ENCODE measurements around the gene JMJD6. TPM values are rescaled to one million over a fixed set of nuclear protein-coding genes. Genes with fewer than 3 reads are reported as not detected.
A peak's percentile ranks its signal among the peaks of the same experiment; 100 is the strongest.
"Not testable (repeated sequence)": the region's sequence is repeated elsewhere in the genome, so short reads cannot be mapped to it uniquely, and the experiment has no call there.

Gene JMJD6
- total RNA-seq, 2 experiments from 2014 or later = 60.6 to 72.8 TPM

- DNase-seq = no peak
- CTCF ChIA-PET = no interaction called here
- Mint-ChIP-seq H3K4me3 (no peak overlapping the region), H3K27me3 (no peaks in the 10 kb centered on the region), H3K4me1 (peaks cover 14% of the 10 kb centered on the region), H3K9me3 (ENCODE audit: low read depth) (no peaks in the 10 kb centered on the region), H3K36me3 (peaks cover 44% of the 10 kb centered on the region), H3K27ac (no peak overlapping the region)
- ATAC-seq = no peak
Measured at GRCh38 chr17:76744747-76745146, 18.3 kb upstream of the JMJD6 start.

- ATAC-seq = no peak
- peaks cover 42% of the 10 kb centered on the region for H3K36me3 Mint-ChIP-seq
- H3K4me1 Mint-ChIP-seq = peaks cover 29% of the 10 kb centered on the region
- CTCF ChIA-PET = interaction anchor here (1.1 kb wide), 1 partner anchor 314 kb away, joined by 3 read pairs; no protein-coding TSS in a partner anchor
- H3K27me3 Mint-ChIP-seq = no peaks in the 10 kb centered on the region
- H3K9me3 Mint-ChIP-seq (ENCODE audit: low read depth) = no peaks in the 10 kb centered on the region
- no peak overlapping the region for H3K27ac Mint-ChIP-seq
- no peak overlapping the region for H3K4me3 Mint-ChIP-seq
- DNase-seq = no peak
Measured at GRCh38 chr17:76742958-76743357, 16.6 kb upstream of the JMJD6 start.

GRCh38 chr17:76740329-76741118 is 14.1 kb upstream of the JMJD6 start:
- peaks cover 41% of the 10 kb centered on the region for H3K36me3 Mint-ChIP-seq
- DNase-seq (no peak), ATAC-seq (no peak)
- CTCF ChIA-PET = interaction anchor here (0.5 to 1.8 kb wide), 2 partner anchors 24 to 39 kb away, joined by 3 to 5 read pairs; no protein-coding TSS in a partner anchor
- H3K4me3 Mint-ChIP-seq = no peak overlapping the region
- peaks cover 25% of the 10 kb centered on the region for H3K4me1 Mint-ChIP-seq
- no peak overlapping the region for H3K27ac Mint-ChIP-seq
- H3K27me3 Mint-ChIP-seq = no peaks in the 10 kb centered on the region
- H3K9me3 Mint-ChIP-seq (ENCODE audit: low read depth) = no peaks in the 10 kb centered on the region

- peaks cover 24% of the 10 kb centered on the region for H3K4me1 Mint-ChIP-seq
- CTCF ChIA-PET = interaction anchor here (1.7 to 1.8 kb wide), 2 partner anchors 13 to 23 kb away, joined by 5 to 9 read pairs; no protein-coding TSS in a partner anchor
- ATAC-seq; DNase-seq; H3K9me3 Mint-ChIP-seq (ENCODE audit: low read depth); H3K27me3 Mint-ChIP-seq; H3K4me3 Mint-ChIP-seq; H3K27ac Mint-ChIP-seq: not testable (repeated sequence)
- H3K36me3 Mint-ChIP-seq = peaks cover 42% of the 10 kb centered on the region
Measured at GRCh38 chr17:76739568-76740115, 13.2 kb upstream of the JMJD6 start.

GRCh38 chr17:76738468-76738850 is 12.1 kb upstream of the JMJD6 start:
- Mint-ChIP-seq H3K9me3 (ENCODE audit: low read depth) (no peaks in the 10 kb centered on the region), H3K4me3 (peak overlapping the region; percentile 92), H3K4me1 (peaks cover 34% of the 10 kb centered on the region), H3K27me3 (no peaks in the 10 kb centered on the region), H3K27ac (peak overlapping the region; percentile 100), H3K36me3 (peaks cover 47% of the 10 kb centered on the region)
- ATAC-seq = no peak
- CTCF ChIA-PET = interaction anchor here (1.4 to 4.7 kb wide), 7 partner anchors 11 to 34 kb away, joined by 3 to 28 read pairs (median 6); partner anchors contain the start of genes JMJD6 and METTL23
- no peak for DNase-seq

- peaks cover 39% of the 10 kb centered on the region for H3K4me1 Mint-ChIP-seq
- ATAC-seq = peak; percentile 54
- peaks cover 51% of the 10 kb centered on the region for H3K36me3 Mint-ChIP-seq
- H3K27me3 Mint-ChIP-seq = no peaks in the 10 kb centered on the region
- H3K4me3 Mint-ChIP-seq = peak within 1 kb of the TSS; percentile 92
- CTCF ChIA-PET = interaction anchor here (1.0 to 4.7 kb wide), 7 partner anchors 10 to 42 kb away, joined by 3 to 28 read pairs (median 6); partner anchors contain the start of genes JMJD6 and METTL23
- no peaks in the 10 kb centered on the region for H3K9me3 Mint-ChIP-seq (ENCODE audit: low read depth)
- peak; percentile 94 for DNase-seq
- peak within 1 kb of the TSS; percentile 100 for H3K27ac Mint-ChIP-seq
Measured at GRCh38 chr17:76737676-76738467, 11.5 kb upstream of the JMJD6 start, which contains the start of gene MFSD11. Gene MFSD11 (plus strand): TSS chr17:76738119. CDS start chr17:76738353, 234 bp downstream.

- DNase-seq (peak; percentile 99), ATAC-seq (peak; percentile 74)
- no peaks in the 10 kb centered on the region for H3K9me3 Mint-ChIP-seq (ENCODE audit: low read depth)
- H3K4me3 Mint-ChIP-seq = peak within 1 kb of the TSS; percentile 92
- H3K36me3 Mint-ChIP-seq = peaks cover 53% of the 10 kb centered on the region
- H3K4me1 Mint-ChIP-seq = peaks cover 42% of the 10 kb centered on the region
- peak within 1 kb of the TSS; percentile 100 for H3K27ac Mint-ChIP-seq
- CTCF ChIA-PET = interaction anchor here (1.0 to 4.7 kb wide), 4 partner anchors 10 to 43 kb away, joined by 3 to 28 read pairs (median 6); partner anchors contain the start of genes JMJD6 and METTL23
- no peaks in the 10 kb centered on the region for H3K27me3 Mint-ChIP-seq
Measured at GRCh38 chr17:76737082-76737675, 10.8 kb upstream of the JMJD6 start, which contains the start of gene SRSF2. Gene SRSF2 (minus strand): TSS chr17:76737331. CDS start chr17:76737160, 171 bp downstream.

DNA sequence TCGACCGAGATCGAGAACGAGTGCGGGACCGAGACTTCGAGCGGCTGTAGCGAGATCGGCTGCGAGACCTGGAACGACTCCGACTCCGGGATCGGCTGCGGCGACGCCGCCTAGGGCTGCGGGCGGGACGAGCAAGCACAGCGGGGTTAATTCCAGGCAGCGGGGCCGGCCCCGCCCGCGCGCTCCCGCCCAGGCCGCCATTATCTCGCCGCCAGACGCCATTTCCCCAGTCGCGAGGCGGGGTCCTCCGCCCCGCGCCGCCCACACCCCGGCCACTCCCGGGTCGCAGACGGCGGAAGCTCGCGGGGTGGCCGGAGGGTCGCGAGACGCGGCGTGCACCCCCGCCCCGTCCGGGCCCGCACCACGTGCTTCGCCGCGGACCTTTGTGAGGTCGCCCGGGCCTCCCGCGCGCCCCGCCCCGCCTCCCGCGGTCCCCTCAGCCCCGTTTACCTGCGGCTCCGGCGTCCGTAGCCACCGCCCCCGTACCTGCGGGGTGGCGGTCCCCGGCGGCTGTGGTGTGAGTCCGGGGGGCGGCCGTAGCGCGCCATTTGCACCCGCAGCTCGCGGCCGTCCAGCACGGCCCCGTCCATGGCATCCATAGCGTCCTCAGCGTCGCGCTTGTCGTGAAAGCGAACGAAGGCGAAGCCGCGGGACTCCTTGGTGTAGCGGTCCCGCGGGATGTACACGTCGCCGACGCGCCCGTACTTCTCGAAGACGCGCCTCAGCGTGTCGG is 10.1 kb upstream of the JMJD6 start:
- H3K27me3 Mint-ChIP-seq = no peaks in the 10 kb centered on the region
- CTCF ChIA-PET = interaction anchor here (1.8 to 5.7 kb wide), 3 partner anchors 9 to 178 kb away, joined by 3 to 47 read pairs (median 28); partner anchors contain the start of genes JMJD6 and METTL23
- ATAC-seq = peak; percentile 6
- H3K4me3 Mint-ChIP-seq = peak overlapping the region; percentile 92
- DNase-seq = peak; percentile 79
- H3K27ac Mint-ChIP-seq = peak overlapping the region; percentile 100
- no peaks in the 10 kb centered on the region for H3K9me3 Mint-ChIP-seq (ENCODE audit: low read depth)
- peaks cover 52% of the 10 kb centered on the region for H3K36me3 Mint-ChIP-seq
- peaks cover 47% of the 10 kb centered on the region for H3K4me1 Mint-ChIP-seq

GRCh38 chr17:76735586-76736348 is 9.4 kb upstream of the JMJD6 start:
- H3K9me3 Mint-ChIP-seq (ENCODE audit: low read depth) = no peaks in the 10 kb centered on the region
- H3K27ac Mint-ChIP-seq = peak overlapping the region; percentile 90
- H3K27me3 Mint-ChIP-seq = no peaks in the 10 kb centered on the region
- H3K36me3 Mint-ChIP-seq = peaks cover 53% of the 10 kb centered on the region
- DNase-seq (no peak), ATAC-seq (no peak)
- peaks cover 48% of the 10 kb centered on the region for H3K4me1 Mint-ChIP-seq
- H3K4me3 Mint-ChIP-seq = peak overlapping the region; percentile 88
- CTCF ChIA-PET = interaction anchor here (1.7 to 5.7 kb wide), 4 partner anchors 8 to 177 kb away, joined by 3 to 47 read pairs (median 16); partner anchors contain the start of genes JMJD6 and METTL23

- H3K9me3 Mint-ChIP-seq (ENCODE audit: low read depth) = no peaks in the 10 kb centered on the region
- peak overlapping the region; percentile 88 for H3K4me3 Mint-ChIP-seq
- peak overlapping the region; percentile 90 for H3K27ac Mint-ChIP-seq
- H3K27me3 Mint-ChIP-seq = no peaks in the 10 kb centered on the region
- peaks cover 52% of the 10 kb centered on the region for H3K4me1 Mint-ChIP-seq
- DNase-seq (no peak), ATAC-seq (no peak)
- H3K36me3 Mint-ChIP-seq = peaks cover 58% of the 10 kb centered on the region
- CTCF ChIA-PET = interaction anchor here (1.7 to 5.7 kb wide), 4 partner anchors 7 to 177 kb away, joined by 3 to 47 read pairs (median 16); partner anchors contain the start of genes JMJD6 and METTL23
Measured at GRCh38 chr17:76735006-76735405, 8.6 kb upstream of the JMJD6 start.

- Mint-ChIP-seq H3K27ac (peak overlapping the region; percentile 90), H3K4me3 (peak overlapping the region; percentile 88), H3K27me3 (no peaks in the 10 kb centered on the region), H3K9me3 (ENCODE audit: low read depth) (no peaks in the 10 kb centered on the region), H3K4me1 (peaks cover 54% of the 10 kb centered on the region), H3K36me3 (peaks cover 64% of the 10 kb centered on the region)
- CTCF ChIA-PET = interaction anchor here (0.6 to 5.7 kb wide), 4 partner anchors 7 to 310 kb away, joined by 3 to 47 read pairs (median 16); partner anchors contain the start of genes JMJD6 and METTL23
- DNase-seq = no peak
- ATAC-seq = no peak
Measured at GRCh38 chr17:76734080-76734840, 7.9 kb upstream of the JMJD6 start.
